Retinal pigment epithelial cell (primary cell): ENCODE measurements around the gene OPALIN.

Experiments
- DNase-seq: peaks from one replicate; pipeline ENCODE4 v3.0.0-alpha.2; 2010; ENCODE audit warnings: low read depth
- H3K4me3 ChIP-seq: 2 replicates; pipeline ENCODE4 v1.5.1; 2011; ENCODE audit warnings: mild to moderate bottlenecking, low read length, control low read depth, moderate library complexity
- TF ChIP-seq, protein P1 (sequence below): conservative IDR thresholded peaks from 2 replicates; pipeline ENCODE4 v1.5.1; 2011; ENCODE audit warnings: low read depth, low read length, control low read depth, inconsistent platforms

OPALIN gene

DNA sequence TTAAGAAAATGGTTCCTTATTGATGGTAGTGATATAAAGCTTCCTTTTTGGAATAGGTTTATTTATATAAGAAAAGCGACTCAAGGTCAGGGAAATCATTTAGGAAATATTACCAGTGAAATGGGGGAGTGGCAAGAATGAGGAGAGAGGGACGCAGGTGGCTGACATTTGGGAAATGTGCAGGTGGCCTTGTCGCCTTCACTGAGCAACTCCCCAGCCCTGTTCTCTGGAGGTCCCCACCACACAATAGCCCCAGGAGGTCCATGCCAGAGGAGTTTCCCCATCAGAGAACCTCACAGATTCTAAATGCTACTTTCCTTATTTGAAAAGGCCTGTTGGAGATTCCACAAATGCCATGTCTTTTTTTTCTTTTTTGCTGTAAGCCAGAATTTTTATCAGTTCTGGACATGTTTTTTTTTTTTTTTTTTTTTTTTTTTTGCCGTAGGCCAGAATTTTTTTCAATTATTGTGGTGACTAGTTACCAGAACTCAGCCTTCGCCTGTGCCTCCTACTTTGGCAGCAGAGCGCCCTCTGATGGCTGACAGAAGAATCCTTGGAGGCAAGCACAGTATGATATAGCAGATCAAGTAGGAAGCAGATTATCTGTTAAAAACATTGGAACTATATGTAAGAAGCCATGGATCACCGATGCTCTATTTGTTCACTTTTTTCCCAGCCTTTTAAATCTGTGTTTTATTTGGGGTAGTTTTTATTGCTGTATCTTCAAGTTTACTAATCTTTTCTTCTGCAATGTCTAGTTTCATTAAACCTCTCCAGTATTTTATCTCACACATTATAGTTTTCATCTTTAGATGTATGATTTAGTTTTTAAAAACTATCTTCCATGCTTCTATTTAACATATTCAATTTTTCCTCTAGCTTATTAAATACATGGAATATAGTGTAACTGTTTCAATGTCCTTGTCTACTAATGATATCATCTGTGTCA, 18.6 kb downstream of the OPALIN start:
- H3K4me3 ChIP-seq: no peak overlapping the region
- TF ChIP-seq, protein P1, sequence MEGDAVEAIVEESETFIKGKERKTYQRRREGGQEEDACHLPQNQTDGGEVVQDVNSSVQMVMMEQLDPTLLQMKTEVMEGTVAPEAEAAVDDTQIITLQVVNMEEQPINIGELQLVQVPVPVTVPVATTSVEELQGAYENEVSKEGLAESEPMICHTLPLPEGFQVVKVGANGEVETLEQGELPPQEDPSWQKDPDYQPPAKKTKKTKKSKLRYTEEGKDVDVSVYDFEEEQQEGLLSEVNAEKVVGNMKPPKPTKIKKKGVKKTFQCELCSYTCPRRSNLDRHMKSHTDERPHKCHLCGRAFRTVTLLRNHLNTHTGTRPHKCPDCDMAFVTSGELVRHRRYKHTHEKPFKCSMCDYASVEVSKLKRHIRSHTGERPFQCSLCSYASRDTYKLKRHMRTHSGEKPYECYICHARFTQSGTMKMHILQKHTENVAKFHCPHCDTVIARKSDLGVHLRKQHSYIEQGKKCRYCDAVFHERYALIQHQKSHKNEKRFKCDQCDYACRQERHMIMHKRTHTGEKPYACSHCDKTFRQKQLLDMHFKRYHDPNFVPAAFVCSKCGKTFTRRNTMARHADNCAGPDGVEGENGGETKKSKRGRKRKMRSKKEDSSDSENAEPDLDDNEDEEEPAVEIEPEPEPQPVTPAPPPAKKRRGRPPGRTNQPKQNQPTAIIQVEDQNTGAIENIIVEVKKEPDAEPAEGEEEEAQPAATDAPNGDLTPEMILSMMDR: peak; percentile 92
- DNase-seq: peak; percentile 32

DNA sequence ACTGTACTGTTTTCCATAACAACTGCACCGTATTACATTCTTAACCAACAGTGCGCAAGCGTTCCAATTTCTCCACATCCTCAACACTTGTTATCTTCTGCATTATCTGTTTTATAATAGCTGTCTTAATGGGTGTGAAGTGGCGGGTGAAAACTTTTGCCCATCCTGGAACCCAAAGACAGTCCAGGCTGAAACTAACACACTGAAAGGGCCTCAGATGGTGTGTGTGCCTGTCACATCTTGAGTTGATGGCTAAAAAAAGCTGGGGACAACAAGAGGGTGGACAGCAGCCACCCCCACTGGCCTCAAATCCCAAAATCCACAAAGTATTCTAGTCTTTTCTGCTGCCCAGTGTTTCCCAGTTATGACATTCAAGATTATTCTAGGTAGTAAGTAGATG, 19.4 kb downstream of the OPALIN start:
- TF ChIP-seq, protein P1: no peak
- no peak overlapping the region for H3K4me3 ChIP-seq
- no peak for DNase-seq

DNA sequence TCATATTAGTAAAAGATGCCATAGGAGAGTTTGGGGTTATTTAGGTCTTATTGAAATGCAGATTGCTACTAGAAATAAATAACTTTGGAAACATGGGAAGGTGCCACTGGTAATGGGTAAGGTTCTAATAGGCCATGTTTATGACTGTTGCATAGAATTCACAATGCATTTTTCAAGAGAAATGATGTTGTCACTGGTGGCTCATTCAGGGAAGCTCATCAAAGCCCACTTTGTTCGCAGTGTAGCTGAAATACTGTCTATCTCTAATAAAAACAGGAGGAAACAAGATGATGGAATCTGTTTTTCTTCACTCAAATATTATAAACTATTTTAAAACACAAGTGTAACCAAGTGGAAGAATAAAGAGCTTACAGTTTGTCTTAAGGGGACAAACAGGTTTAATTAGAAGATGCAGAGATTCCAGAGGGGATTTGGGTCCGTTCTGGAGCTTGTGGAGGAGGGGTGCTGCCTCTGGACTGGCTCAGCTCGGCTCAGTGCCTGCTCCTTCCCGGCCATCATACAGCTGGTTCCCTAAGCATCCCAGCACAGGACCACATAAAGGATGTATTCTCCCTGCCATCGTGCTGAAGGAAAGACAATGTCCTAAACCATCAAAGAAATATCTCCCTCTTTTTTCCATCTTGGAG, 20.4 kb downstream of the OPALIN start:
- DNase-seq: peak; percentile 2
- TF ChIP-seq, protein P1: no peak
- no peak overlapping the region for H3K4me3 ChIP-seq

DNA sequence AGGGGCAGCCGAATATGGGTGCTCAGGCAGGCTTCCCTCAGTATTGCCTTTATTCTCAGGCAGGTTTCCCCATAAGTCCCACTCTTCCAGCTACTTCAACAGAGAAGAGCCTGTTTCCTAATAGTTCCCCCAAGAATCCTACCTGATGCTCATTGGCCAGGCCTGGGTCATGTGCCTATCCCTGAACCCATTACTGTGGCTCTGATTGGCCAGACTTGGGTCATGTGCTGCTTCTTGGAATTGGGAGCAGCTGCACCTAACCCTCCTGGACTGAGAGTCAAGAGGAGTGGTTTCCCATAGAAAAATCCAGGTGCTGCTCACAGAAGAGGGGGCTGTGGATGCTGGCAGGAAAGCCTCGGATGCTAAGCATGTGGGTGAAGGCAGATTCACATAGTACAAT, 21.7 kb downstream of the OPALIN start:
- no peak for DNase-seq
- H3K4me3 ChIP-seq: no peak overlapping the region
- TF ChIP-seq, protein P1: no peak

DNA sequence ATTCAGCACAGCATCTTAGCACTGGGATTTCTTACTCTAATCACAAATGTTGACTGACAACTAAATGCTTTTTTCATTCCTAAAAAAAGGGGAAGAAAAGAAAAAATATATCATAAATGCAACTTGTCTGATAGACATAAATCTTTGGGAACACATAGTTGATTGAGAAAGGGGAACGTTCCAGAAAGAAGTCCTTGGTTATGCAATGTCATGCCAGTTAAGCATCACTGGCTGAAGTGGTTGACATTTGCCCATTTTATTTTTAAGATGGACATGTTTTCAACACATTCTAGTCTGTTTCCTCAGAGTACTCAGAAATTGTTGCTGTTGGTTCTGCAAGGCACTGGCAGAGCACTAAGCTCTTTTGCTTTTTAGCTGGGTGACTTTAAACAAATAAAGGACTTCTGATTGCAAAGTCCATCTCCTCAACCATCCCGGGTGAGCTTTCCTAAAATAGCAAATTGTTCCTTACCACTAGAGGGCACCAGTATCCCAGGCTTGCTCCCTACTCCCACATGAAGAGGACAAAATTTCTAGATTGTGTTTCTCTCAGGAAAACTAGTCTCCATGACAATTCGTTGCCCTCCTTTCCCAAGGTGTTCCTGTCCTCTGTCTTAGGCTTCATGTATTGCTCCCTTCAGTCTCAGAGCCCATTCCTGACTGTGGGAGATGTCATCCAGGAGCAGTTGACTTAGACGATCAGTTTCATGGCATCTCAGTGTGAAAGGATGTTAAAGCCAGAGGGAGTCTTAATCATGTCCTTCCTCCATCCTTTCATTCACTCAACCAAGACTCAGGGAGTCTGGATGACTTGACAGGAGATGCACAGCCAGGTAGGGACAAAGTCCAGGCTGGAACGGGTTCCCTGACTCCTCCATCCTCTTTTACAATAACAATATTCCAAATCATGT, 23.9 kb downstream of the OPALIN start:
- TF ChIP-seq, protein P1: peak; percentile 95
- H3K4me3 ChIP-seq: no peak overlapping the region
- DNase-seq: peak; percentile 5

DNA sequence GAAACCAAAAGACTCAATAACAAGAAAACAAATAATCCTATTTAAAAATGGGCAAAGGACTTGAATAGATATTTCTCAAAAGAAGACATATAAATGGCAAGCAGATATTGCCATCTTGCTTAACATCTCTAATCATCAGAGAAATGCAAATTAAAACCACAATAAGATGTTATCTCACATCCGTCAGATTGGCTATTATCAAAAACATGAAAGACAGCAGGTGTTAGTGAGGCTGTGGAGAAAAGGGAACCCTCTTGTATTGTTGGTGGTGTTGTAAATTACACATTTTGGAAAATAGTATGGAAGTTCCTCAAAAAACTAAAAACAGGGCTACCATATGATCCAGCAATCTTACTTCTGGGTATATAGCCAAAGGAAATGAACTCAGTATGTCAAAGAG, 25.7 kb downstream of the OPALIN start:
- TF ChIP-seq, protein P1: no peak
- no peak for DNase-seq
- H3K4me3 ChIP-seq: no peak overlapping the region
